GM18873 (cell line): ENCODE data around the gene OR2A42.
"Not testable (repeated sequence)": the region's sequence is repeated elsewhere in the genome, so short reads cannot be mapped to it uniquely, and the experiment has no call there.

Experiments
- ATAC-seq: cut with Tn5 transposase; IDR thresholded peaks from one replicate; pipeline ENCODE4 v1.9.1; 2021; ENCODE audit warnings: mild to moderate bottlenecking, moderate library complexity, moderate number of reproducible peaks; ENCODE audit not compliant: unreplicated experiment, low FRiP score

Gene OR2A42, protein sequence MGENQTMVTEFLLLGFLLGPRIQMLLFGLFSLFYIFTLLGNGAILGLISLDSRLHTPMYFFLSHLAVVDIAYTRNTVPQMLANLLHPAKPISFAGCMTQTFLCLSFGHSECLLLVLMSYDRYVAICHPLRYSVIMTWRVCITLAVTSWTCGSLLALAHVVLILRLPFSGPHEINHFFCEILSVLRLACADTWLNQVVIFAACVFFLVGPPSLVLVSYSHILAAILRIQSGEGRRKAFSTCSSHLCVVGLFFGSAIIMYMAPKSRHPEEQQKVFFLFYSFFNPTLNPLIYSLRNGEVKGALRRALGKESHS

DNA sequence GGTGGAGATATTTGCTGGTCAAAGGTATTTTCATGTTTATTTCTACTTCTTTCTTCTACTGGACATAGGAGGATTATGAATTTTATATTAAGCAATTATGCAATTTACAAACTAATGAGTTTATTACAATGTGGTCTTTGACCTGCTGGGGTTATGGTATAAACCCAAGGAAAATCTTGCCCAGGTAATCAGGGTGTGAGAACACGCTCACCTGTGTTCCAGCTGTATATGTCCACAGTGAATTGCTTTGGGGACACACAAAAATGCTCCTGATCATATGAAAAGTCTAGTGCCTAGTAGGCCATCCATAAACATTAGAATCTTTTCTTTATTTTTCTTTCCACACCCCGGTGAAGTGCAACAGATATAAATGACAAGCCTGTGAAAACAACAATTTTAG lies at the start of gene OR2A42:
TSS of gene OR2A42 (minus strand) at position 241 of the 400 bp plus-strand sequence. CDS start 6,762 bp downstream, outside the sequence.
- ATAC-seq: not testable (repeated sequence)

DNA sequence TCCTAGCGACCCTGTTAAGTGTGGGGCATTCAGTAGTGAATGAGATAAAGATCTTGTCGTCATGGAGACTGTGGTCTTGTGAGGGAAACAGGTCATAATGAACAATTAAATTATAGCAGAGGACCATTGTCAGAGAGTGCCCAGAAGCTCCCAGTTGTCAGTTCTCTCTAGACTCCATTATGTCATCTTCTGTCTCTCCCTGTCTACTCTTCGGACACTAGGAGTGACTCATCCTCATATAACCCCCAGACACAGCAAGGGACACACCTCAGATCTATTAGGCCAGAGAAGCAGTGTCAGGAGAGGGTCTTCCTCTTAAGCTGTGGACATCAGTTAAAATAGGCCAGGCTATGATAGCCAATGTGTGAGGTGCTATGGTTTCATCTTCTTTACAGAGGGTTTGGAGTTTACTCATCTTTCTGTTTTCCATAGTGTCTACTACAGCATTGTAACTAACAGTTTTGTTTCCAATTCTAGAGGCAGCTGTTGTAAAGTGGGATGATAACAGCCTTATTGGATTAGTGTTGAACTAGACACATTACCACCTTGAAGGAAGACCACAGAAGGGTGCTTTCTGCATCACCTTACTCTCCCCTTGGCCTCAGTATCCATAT lies 47.9 kb upstream of the OR2A42 start:
- not testable (repeated sequence) for ATAC-seq

DNA sequence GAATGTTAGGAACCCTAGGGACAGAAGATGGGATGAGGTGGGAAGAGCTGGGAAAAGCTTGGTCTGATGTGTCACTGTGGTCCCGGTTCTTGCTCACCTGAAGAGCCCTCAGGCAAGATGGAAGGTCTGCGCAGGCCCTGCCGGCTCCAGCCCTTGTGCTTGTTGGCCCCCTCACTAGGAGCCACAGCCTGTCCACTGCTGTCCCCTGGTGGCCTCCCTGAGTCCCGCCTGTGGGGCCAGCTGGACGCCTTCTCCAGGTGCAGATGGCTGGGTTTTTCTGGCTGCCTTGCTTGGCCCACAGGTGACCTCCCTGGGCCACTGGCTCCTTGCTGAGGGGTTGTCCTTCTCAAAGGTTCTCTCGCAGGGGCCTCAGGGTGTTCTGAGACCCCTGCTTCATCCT lies 44.3 kb upstream of the OR2A42 start:
- not testable (repeated sequence) for ATAC-seq

DNA sequence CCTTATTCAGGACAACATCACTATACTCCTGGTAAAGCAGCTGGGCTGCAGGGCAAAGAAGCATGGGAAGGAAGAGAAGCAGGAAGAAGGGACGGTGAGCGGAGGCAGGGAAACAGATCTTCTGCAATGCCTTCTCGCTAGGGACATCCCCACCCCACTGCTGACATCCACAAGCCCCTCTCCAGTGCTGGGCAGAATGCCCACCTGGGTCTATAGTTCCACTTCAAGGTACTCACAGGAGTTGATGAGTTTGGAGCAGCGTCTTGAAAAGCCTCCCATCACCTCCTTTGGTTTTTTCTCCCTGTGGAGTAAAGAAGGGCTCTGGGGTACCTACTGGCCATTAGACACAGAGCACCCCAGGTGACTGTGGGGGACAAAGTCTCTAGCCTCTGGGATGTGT lies 43.1 kb upstream of the OR2A42 start:
- not testable (repeated sequence) for ATAC-seq

DNA sequence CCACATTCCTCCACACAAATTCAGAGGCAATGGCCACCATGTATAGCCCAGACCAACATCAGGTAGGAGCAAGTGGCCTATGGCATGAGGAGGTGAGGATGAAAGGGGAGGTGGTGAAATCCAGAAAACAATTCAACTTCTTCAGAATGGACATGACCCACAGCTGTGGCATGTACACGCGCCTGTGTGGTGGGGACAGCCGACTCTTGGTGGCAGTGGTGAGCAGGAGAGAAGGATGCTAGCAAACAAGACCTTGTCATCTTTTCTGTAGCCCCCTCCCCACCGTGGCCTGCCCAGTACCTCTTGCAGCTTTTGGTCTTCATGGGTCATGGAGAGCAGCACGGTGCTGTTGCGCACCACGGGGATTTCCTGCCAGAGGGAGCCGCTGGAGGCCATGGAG lies 42.6 kb upstream of the OR2A42 start:
- ATAC-seq: not testable (repeated sequence)

DNA sequence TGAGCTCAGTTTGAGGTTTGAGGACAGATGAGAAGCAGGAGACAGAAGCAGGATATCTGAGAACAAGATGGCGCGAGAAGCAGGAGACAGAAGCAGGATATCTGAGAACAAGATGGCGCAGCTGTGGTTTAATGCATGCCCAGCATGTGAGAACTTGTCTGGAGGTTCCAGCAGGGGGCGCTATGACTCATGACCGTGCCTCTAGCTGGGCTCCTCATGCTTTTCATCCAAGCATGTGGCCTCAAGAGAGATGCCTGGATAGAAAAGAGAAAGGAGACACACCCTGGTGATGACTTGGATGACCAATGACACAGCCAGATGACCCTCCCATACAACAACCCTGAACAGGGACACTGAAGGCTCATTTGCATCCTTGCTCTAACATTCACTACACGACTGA lies 40.6 kb upstream of the OR2A42 start:
- not testable (repeated sequence) for ATAC-seq

DNA sequence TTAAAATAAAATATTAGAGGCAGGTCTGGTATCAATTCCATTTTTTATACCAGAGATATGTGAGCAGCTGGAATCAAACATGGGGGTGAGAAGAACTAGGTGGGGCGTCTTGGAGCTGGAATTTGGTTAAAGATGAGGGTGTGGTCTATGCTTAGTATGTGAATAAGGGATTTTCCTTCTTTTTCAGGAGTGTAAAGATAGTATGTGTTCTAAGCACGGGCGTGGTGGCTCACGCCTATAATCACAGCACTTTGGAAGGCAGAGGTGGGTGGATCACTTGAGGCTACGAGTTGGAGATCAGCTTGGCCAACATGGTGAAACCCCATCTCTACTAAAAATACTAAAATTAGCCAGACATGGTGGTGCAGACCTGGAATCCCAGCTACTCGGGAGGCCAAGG lies 35.9 kb upstream of the OR2A42 start:
- ATAC-seq: not testable (repeated sequence)

DNA sequence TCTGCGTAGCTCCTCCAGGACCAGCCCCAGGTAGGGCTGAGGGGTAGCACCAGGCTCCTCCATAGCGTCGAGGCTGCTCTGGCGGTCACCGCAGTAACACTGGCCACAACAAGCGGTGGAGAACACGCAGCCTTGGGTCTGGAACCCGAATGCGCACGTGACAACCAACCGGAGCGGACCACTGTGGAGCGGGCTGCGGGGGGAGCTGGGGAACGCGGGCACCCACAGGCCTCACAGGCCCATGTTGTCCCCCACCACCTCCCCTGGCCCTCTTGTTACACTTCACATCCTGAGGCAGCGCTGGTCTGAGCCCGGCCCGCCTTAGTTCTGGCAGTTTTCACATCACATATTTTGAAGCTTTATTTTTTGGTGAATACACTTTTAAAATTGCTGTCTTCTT lies 29.8 kb upstream of the OR2A42 start, which contains the start of gene CTAGE8:
TSS of gene CTAGE8 (minus strand) at position 101 of the 400 bp plus-strand sequence. CDS start at position 63, 38 bp downstream.
- not testable (repeated sequence) for ATAC-seq

DNA sequence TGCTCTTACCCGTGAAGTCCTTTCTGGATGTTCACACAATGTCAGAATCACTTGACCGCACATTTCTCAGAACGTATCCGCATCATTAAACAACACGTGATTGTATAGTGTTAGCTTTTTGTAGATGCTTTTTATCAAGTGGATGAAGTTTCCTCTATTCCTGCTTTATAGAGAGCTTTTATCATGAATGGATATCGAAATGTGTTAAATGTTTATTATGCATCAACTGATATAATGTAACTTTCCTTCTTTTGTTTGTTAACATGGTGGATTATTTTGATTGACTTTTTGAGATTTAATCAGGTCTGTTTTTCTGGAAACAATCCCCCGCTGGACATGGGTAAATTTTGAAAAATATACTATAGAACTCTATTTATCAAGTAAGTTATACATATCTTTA lies 25.3 kb upstream of the OR2A42 start, which contains the start of gene OR2A7:
TSS of gene OR2A7 (minus strand) at position 101 of the 400 bp plus-strand sequence. CDS start 5,164 bp downstream, outside the sequence.
- not testable (repeated sequence) for ATAC-seq

DNA sequence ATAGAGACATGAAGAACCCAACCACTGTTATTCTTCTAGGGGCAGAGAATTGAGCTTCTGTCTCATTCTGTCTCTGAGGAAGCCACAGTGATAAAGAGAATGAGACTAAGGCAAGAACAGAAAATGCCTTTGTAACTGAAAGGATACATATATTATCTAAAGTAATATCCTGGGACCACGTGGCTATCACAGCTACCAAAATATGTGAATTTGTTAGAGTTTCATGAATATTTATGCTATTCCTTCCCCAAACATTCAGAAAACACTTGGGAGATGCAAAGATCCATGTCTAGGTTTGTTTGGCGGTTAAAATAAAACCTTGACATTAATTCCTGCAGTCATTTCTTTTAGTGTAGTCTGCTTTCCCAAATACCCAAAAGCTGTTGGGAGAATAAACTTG lies 22.7 kb upstream of the OR2A42 start:
- ATAC-seq: not testable (repeated sequence)

DNA sequence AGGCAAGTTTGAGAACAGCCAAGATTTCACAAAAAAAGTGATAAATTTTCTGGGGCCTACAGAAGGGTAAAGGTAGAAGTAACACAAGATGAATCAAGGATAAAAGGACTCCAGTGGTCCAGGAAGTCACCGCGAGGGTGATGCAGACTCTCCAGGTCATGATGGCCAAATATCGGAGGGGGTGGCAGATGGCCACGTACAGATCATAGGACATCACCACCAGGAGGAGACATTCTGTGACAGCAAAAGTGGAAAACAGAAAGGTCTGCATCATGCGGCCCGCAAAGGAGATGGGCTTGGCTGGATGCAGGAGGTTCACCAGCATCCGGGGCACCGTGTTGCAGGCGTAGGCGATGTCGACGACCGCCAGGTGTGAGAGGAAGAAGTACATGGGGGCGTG lies 19.7 kb upstream of the OR2A42 start:
- ATAC-seq: not testable (repeated sequence)

DNA sequence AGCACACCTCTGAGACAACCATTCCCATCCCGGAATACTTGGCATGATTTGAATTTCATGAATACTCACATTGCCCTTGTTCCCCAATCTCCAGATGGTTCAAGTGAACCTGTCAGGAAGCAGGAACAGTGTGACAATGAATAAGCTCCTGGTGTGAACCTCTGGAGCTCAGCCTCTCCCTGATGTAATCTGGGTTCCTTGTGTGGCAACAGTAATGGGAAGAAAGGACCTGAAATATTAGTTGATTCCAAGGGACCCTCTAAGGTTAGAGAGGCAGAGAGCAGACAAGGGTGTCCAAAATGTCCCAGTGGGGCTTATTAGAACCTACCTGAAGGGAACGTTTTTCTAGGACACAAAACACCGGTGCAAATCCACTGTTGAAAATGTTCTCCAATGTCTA lies 16.7 kb upstream of the OR2A42 start:
- ATAC-seq: no peak

DNA sequence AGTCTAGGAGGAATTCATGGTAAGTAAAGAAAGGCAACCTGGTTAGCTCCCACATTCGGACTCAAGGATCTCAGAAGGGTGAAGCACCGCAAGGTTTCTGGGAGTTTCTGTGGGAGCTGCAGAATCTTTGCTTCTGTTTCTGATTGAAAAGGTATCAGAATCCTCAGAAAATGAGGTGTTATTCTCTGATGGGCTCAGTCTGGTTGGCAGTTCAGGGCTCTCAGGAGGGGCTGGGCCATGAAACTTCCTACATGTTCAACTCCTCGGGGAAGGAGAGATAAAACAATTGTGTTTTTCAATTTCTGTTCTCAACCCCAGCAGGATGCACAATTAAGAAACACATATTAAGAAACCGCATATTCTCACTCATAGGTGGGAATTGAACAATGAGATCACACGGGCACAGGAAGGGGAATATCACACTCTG lies 16.1 kb upstream of the OR2A42 start:
- ATAC-seq: no peak

DNA sequence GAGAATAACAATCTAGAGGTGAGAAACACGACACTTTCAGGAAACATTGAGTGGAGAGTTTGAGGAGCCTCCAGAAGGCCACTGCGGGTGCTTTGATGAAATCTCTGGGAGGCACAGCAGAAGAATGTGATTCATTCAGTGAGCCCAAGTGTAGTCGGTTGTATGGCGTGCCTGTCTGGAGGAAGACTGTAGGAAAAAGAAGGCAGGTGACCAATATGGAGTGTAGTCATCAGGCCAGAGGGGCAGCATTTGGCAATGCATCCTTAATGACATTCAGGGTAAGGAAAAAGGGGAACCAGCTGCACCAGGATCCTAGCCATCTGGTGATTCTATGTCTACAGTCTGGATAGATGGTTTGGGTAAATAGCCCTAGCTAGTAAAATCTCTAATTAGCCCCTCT lies 12.9 kb upstream of the OR2A42 start:
- not testable (repeated sequence) for ATAC-seq

DNA sequence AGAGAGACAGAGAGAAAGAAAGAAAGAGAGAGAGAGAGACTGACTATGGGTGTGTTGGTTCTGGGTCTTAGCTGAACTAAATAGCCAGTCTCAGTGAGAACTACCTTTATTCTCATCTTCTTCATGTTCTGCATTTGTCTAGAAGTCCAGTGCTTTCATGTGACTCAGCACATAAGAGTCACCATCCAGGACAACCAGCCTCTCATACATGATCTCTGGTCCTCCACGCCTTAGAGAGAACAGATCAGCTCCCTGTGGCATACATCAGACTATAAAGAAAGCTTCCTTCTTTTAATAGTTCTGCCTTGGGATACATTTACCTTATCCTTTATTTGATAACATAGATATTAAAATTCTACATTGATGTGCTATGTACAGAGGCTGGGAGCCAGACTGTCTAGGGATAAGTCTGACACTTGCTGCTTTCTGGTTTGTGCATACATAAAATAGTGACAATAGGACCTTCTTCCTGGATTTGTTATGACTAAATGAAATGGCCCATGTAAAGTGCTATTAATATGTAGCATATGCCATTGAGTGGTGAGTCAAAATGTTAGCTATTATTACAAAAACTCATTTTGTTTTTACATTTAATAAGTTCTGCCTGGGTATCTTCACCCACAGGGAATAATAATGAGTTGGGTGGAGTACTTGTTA lies 8.4 kb upstream of the OR2A42 start:
- ATAC-seq: not testable (repeated sequence)

DNA sequence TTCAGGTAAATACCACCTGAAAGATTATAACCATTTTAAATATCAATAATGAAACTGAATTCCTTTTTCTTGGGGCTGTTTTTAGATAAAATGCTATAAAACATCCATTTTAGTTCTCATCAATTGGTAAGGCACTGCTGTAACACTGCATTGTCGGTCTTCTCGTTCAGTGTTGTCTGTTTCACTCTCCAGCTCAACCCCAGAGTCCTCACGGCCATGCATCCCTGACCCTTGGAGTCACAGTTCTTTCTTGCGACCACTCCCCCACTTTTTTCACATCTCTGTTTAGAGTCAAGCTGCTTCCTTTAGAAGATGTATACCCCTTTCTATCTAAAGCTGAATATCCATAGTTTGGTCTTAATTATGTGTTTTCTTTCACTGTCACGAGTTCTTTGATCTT lies 7.6 kb upstream of the OR2A42 start:
- not testable (repeated sequence) for ATAC-seq

DNA sequence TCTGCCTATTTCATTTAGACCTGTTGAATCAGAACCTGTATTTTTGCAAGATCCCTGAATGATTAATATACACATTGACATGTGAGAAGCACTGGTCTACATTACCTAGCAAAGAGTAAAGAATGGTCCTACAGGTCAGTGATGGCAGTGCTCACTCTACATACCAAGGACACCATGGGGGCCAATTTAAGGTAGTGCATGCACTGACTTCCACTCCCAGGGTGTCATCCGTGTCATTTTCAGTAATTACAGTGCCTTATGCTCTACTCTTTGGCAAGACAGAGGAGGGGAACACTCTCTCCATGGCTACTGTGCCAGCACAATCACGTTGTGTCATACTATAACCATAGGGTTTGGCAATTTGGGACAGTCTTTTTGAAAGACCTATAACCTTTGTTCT lies 6.0 kb upstream of the OR2A42 start:
- ATAC-seq: not testable (repeated sequence)

DNA sequence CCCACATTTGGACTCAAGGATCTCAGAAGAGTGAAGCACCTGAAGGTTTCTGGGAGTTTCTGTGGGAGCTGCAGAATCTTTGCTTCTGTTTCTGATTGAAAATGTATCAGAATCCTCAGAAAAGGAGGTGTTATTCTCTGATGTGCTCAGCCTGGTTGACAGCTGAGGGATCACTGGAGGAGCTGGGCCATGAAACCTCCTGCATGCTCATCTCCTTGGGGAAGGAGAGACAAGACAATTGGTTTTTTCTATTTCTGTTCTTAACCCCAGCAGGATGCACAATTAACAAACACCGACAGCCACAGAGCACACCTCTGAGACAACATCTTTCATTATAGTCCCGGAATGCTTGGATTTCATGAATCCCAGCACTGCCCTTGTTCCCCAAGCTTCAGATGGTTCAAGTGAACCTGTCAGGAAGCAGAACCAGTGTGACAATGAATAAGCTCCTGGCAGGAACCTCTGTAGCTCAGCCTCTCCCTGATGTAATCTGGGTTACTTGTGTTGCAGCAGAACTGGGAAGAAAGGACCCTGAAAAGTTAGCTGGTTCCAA lies 799 bp downstream of the OR2A42 start:
- not testable (repeated sequence) for ATAC-seq

DNA sequence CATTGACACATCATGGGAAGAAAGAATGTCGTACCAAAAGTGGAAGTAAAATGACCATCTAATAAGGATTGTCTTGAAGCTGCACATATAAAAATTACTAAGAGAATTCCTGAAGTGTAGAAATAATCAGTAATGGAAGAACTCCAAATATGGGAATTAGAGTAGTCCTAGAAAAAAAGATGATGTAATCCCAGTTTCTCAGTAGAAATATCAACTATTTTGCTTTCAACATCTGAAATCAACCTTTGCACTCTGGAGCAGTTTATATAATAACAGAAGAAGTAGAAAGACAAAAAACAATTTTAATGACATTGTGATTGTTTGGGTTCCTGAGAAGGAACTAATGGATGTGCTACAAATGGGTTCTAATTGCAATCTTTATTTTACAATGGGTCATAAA lies 6.4 kb downstream of the OR2A42 start:
- not testable (repeated sequence) for ATAC-seq

DNA sequence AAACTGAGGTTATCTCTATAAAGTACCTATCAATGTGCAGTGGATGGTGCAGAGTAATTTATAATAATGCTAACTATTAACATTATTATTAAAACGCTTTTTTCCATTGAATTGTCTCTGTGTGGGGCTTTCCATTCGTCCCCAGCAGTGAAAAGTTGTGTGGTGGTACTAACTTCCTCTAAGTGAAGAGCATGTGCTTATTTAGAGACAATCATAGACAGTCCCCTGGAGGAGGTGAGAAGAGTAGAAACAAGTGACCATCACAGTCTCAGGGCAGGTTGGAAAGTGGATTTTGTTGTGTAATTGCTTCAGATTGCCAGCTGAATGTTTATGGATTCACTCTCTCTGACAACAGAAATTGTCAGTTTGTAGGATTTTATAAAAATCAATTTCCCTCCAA lies 8.4 kb downstream of the OR2A42 start:
- not testable (repeated sequence) for ATAC-seq

DNA sequence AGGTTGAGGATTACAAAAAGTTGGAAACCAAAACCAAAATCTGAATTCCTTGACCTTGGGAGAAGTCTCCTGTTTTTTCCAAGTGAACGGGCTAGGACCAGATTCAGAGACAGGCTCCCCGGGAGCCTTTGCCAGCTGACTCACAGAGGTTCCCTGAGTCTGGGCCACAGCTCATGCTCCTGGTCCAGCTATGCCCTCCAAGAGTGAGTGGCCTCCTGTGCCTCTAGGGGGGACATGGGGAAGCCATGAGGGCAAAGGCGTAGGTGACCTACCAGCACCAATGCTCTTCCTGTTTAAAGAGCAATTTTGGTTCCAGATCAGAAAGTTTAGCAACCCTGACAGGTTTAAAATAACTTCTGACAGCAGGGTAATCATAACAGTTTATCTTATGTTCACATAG lies 10.6 kb downstream of the OR2A42 start:
- ATAC-seq: not testable (repeated sequence)
